Rectal smooth muscle tissue (tissue), 1 donor: Measurements from ENCODE around the gene METTL13.

Experiments used
- H3K27ac ChIP-seq: one replicate; pipeline ENCODE4 v1.7.0; 2013; ENCODE audit warnings: low read depth, low read length, inconsistent platforms
- H3K27me3 ChIP-seq: one replicate; pipeline ENCODE4 v1.7.0; 2013; ENCODE audit warnings: low read length; ENCODE audit not compliant: control insufficient read depth, insufficient read depth
- H3K36me3 ChIP-seq: one replicate; pipeline ENCODE4 v1.7.0; 2013; ENCODE audit warnings: low read length; ENCODE audit not compliant: control insufficient read depth, insufficient read depth
- H3K4me1 ChIP-seq: one replicate; pipeline ENCODE4 v1.7.0; 2013; ENCODE audit warnings: low read length; ENCODE audit not compliant: control insufficient read depth, insufficient read depth
- H3K4me3 ChIP-seq: one replicate; pipeline ENCODE4 v1.7.0; 2013; ENCODE audit warnings: low read length
- H3K9ac ChIP-seq: one replicate; pipeline ENCODE4 v1.7.0; 2013; ENCODE audit warnings: low read length

The METTL13 gene

GRCh38 chr1:171811672-171812071 lies 30.2 kb downstream of the METTL13 start:
- Histone ChIP-seq H3K27ac (no peak overlapping the region), H3K27me3 (no peaks in the 10 kb centered on the region), H3K4me1 (no peaks in the 10 kb centered on the region), H3K4me3 (no peak overlapping the region), H3K9ac (no peak overlapping the region), H3K36me3 (no peaks in the 10 kb centered on the region)

GRCh38 chr1:171814692-171815091 lies 33.2 kb downstream of the METTL13 start:
- no peak overlapping the region for H3K27ac ChIP-seq
- H3K9ac ChIP-seq = no peak overlapping the region
- no peak overlapping the region for H3K4me3 ChIP-seq
- no peaks in the 10 kb centered on the region for H3K36me3 ChIP-seq
- no peaks in the 10 kb centered on the region for H3K27me3 ChIP-seq
- H3K4me1 ChIP-seq = no peaks in the 10 kb centered on the region

- H3K4me1 ChIP-seq = no peaks in the 10 kb centered on the region
- no peak overlapping the region for H3K27ac ChIP-seq
- H3K27me3 ChIP-seq = no peaks in the 10 kb centered on the region
- H3K4me3 ChIP-seq = no peak overlapping the region
- H3K36me3 ChIP-seq = no peaks in the 10 kb centered on the region
- no peak overlapping the region for H3K9ac ChIP-seq
Measured at GRCh38 chr1:171816300-171816901, 34.9 kb downstream of the METTL13 start.

- Histone ChIP-seq H3K4me1 (no peaks in the 10 kb centered on the region), H3K27ac (no peak overlapping the region), H3K27me3 (no peaks in the 10 kb centered on the region), H3K4me3 (no peak overlapping the region), H3K9ac (no peak overlapping the region), H3K36me3 (no peaks in the 10 kb centered on the region)
Measured at GRCh38 chr1:171817511-171818265, 36.2 kb downstream of the METTL13 start.

- Histone ChIP-seq H3K4me1 (no peaks in the 10 kb centered on the region), H3K27ac (no peak overlapping the region), H3K4me3 (no peak overlapping the region), H3K36me3 (no peaks in the 10 kb centered on the region), H3K27me3 (no peaks in the 10 kb centered on the region), H3K9ac (no peak overlapping the region)
Measured at GRCh38 chr1:171819946-171820345, 38.5 kb downstream of the METTL13 start.

GRCh38 chr1:171826973-171827372 lies 45.5 kb downstream of the METTL13 start:
- Histone ChIP-seq H3K4me3 (no peak overlapping the region), H3K27me3 (no peaks in the 10 kb centered on the region), H3K4me1 (no peaks in the 10 kb centered on the region), H3K27ac (no peak overlapping the region), H3K9ac (no peak overlapping the region), H3K36me3 (no peaks in the 10 kb centered on the region)

GRCh38 chr1:171828794-171829193 lies 47.3 kb downstream of the METTL13 start:
- H3K4me1 ChIP-seq = no peaks in the 10 kb centered on the region
- H3K9ac ChIP-seq = no peak overlapping the region

GRCh38 chr1:171833091-171833825 lies 51.8 kb downstream of the METTL13 start:
- Histone ChIP-seq H3K4me1 (no peaks in the 10 kb centered on the region), H3K27me3 (no peaks in the 10 kb centered on the region), H3K27ac (no peak overlapping the region), H3K36me3 (no peaks in the 10 kb centered on the region), H3K9ac (no peak overlapping the region), H3K4me3 (no peak overlapping the region)

More at GRCh38 chr1:171828794-171829193, 47.3 kb downstream of the METTL13 start:
- Histone ChIP-seq H3K4me3 (no peak overlapping the region), H3K27me3 (no peaks in the 10 kb centered on the region), H3K27ac (no peak overlapping the region), H3K36me3 (no peaks in the 10 kb centered on the region)

GRCh38 chr1:171834821-171835220 lies 53.4 kb downstream of the METTL13 start:
- Histone ChIP-seq H3K27me3 (no peaks in the 10 kb centered on the region), H3K4me3 (no peak overlapping the region), H3K4me1 (no peaks in the 10 kb centered on the region), H3K27ac (no peak overlapping the region), H3K9ac (no peak overlapping the region), H3K36me3 (no peaks in the 10 kb centered on the region)

- no peaks in the 10 kb centered on the region for H3K36me3 ChIP-seq
- H3K27me3 ChIP-seq = no peaks in the 10 kb centered on the region
- no peak overlapping the region for H3K4me3 ChIP-seq
- no peak overlapping the region for H3K27ac ChIP-seq
- H3K9ac ChIP-seq = no peak overlapping the region
- H3K4me1 ChIP-seq = no peaks in the 10 kb centered on the region
Measured at GRCh38 chr1:171835891-171836290, 54.4 kb downstream of the METTL13 start.

GRCh38 chr1:171841050-171841910 lies 59.8 kb downstream of the METTL13 start, which contains the start of gene DNM3:
TSS of gene DNM3 (plus strand) at chr1:171841498. CDS start at chr1:171841657, 159 bp downstream.
- H3K4me3 ChIP-seq = peak within 1 kb of the TSS; percentile 95
- H3K4me1 ChIP-seq = no peaks in the 10 kb centered on the region
- H3K36me3 ChIP-seq = no peaks in the 10 kb centered on the region
- H3K27me3 ChIP-seq = no peaks in the 10 kb centered on the region
- peak within 1 kb of the TSS; percentile 56 for H3K27ac ChIP-seq
- H3K9ac ChIP-seq = peak within 1 kb of the TSS; percentile 37
